ENCODE results near the gene CDH9.

DNA sequence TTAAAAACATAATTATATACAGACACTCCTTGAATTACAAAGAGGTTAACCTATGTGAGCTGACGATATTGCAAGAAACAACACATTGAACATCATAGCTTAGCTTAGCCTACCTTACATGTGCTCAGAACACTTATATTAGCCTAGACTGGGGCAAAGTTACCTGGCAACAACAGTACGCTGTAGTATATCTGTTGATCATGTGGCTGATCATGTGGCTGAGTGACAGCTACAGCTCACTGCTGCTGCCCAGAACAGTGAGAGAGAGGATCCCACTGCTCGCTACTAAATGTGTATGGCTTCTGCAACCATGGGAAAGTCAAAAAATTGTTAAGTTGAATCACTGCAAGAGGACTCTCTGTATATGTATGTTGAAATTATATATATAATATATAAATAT lies 169.9 kb downstream of the CDH9 start:
- TF ChIP-seq, protein P1, sequence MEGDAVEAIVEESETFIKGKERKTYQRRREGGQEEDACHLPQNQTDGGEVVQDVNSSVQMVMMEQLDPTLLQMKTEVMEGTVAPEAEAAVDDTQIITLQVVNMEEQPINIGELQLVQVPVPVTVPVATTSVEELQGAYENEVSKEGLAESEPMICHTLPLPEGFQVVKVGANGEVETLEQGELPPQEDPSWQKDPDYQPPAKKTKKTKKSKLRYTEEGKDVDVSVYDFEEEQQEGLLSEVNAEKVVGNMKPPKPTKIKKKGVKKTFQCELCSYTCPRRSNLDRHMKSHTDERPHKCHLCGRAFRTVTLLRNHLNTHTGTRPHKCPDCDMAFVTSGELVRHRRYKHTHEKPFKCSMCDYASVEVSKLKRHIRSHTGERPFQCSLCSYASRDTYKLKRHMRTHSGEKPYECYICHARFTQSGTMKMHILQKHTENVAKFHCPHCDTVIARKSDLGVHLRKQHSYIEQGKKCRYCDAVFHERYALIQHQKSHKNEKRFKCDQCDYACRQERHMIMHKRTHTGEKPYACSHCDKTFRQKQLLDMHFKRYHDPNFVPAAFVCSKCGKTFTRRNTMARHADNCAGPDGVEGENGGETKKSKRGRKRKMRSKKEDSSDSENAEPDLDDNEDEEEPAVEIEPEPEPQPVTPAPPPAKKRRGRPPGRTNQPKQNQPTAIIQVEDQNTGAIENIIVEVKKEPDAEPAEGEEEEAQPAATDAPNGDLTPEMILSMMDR (conservative IDR thresholded peaks at IDR 0.05): no peak
- TF ChIP-seq ZFX (IDR thresholded peaks at IDR 0.05): no peak

Data from C4-2B (cell line).